22Rv1 (cell line): ENCODE measurements around the gene TBX3.

Experiments
- CTCF ChIP-seq: fragments of 450-650 bp; IDR thresholded peaks from 2 replicates; pipeline ENCODE4 v1.5.1; 2017; ENCODE audit warnings: mild to moderate bottlenecking
- ZFX ChIP-seq: fragments of 450-650 bp; IDR thresholded peaks from 2 replicates; pipeline ENCODE4 v1.6.1; 2017; ENCODE audit warnings: antibody characterized with exemption, borderline replicate concordance

GRCh38 chr12:114670291-114670980 is 13.5 kb downstream of the TBX3 start:
- TF ChIP-seq CTCF (no peak), ZFX (no peak)
